Ovary (tissue), 10 donors: ENCODE data around the gene ECHDC3. TPM values are rescaled to one million over a fixed set of nuclear protein-coding genes. Genes with fewer than 3 reads are reported as not detected.

Experiments
- DNase-seq, 5 donors: peaks; one replicate each; pipeline ENCODE4 v3.0.0-alpha.2; 2019 to 2020
- H3K27ac ChIP-seq, 2 donors: fragments of 200-600 bp; one replicate each; pipeline versions ENCODE4 v1.5.1 to v1.8.0; 2019 to 2022
- H3K27me3 ChIP-seq: fragments of 200-600 bp; one replicate; pipeline ENCODE4 v1.8.0; 2022
- H3K36me3 ChIP-seq: fragments of 200-600 bp; sonication (generic); one replicate; pipeline ENCODE4 v1.5.1; 2019
- H3K4me1 ChIP-seq: one replicate; pipeline ENCODE4 v1.8.1; 2013; ENCODE audit warnings: mild to moderate bottlenecking, moderate library complexity; ENCODE audit not compliant: insufficient read depth
- H3K4me3 ChIP-seq: fragments of 200-600 bp; sonication (generic); one replicate; pipeline ENCODE4 v1.5.1; 2017
- H3K9me3 ChIP-seq, 2 donors: fragments of 200-600 bp in 1 of 2; sonication (generic) in 1 of 2; one replicate each; pipeline versions ENCODE4 v1.5.1 to v1.8.1; 2013 to 2019; ENCODE audit warnings: mild to moderate bottlenecking in 1 of 2, moderate library complexity in 1 of 2
- CTCF ChIP-seq, 3 donors: fragments of 450-650 bp in 2 of 3; fragments of 200-600 bp in 1 of 3; IDR thresholded peaks; one replicate each; pipeline versions ENCODE4 v1.5.1 to v1.8.0; 2016 to 2022; ENCODE audit warnings: antibody characterized with exemption in 3 of 3, mild to moderate bottlenecking in 1 of 3
- EP300 ChIP-seq: sonication (generic); formaldehyde crosslinking; IDR thresholded peaks from one replicate; pipeline ENCODE4 v1.6.1; 2017; ENCODE audit warnings: antibody characterized with exemption
- POLR2A ChIP-seq: fragments of 450-650 bp; IDR thresholded peaks from one replicate; pipeline ENCODE4 v1.6.1; 2017; ENCODE audit warnings: antibody characterized with exemption, mild to moderate bottlenecking, moderate library complexity
- WGBS, 3 donors: extraction: QIAGEN DNeasy Blood & Tissue Kit in 1 of 3; methylation state at CpG; one replicate each; pipeline versions ENCODE4 v1.1.5 to v1.1.7; 2013 to 2017; 5-methylcytosine and 5-hydroxymethylcytosine counted together
- intact Hi-C, 4 donors: fragments of 100-400 bp; cut with DNase I; formaldehyde crosslinking; loops; one replicate each; pipeline versions ENCODE4 v1.11.0 to v1.15.1; 2022 to 2023
- long read RNA-seq, 3 donors: library from polyadenylated mRNA in 2 of 3; unstranded in 2 of 3; transcript quantifications; one replicate each; pipeline ENCODE4 v2.0.0 and lab custom pipeline, GENCODE V29; 2021 to 2026
- polyA plus RNA-seq, 2 donors: library from polyadenylated mRNA; stranded (reverse); fragments of 200-250 nt in 1 of 2; fragments of 350-450 nt in 1 of 2; fragmentation: Illumina TruSeq in 1 of 2; extraction: RNeasy Lipid Tissue Mini Kit (QIAGEN cat#74804) in 1 of 2; gene quantifications; one replicate each; pipeline ENCODE4 v1.2.3, GENCODE V29; 2013 to 2014
- total RNA-seq, 7 donors: library from RNA; depleted of rRNA in 2 of 7; stranded (reverse); fragments of >200 nt in 2 of 7; fragmentation: NEBNext Ultra II Directional in 3 of 7; extraction: Animal tissue kit (Norgen Biotek cat#: 25700) in 3 of 7; gene quantifications; one replicate each; pipeline versions ENCODE4 v1.1.0 to v1.2.4, GENCODE V29; 2016 to 2023
- donor health status: DM: no; HTN: no; CAD: no; lungs with moderate emphysema.
- donor health status: DM: no; HTN: no; CAD: no.
- donor health status: Bipolar disorder and iron deficiency.
- donor health status: DM: yes; HTN: yes; CAD: no.
- donor health status: DM: no; HTN: no; CAD: no.
- donor health status: DM: yes; HTN: yes; CAD: no.

Gene ECHDC3
- total RNA-seq (10 to 100 TPM; 13.1 to 33.2 (median 15.3) TPM), polyA plus RNA-seq (10 to 100 TPM; 17.8 to 28.0 TPM)
- long read RNA-seq, donor 1, partial matches to known transcripts = 1 of 10 reads
- long read RNA-seq, donor 1, other reads (novel, unspliced or antisense) = 5 of 10 reads
- long read RNA-seq, donor 2, transcript ECHDC3-201 (5 exons, 1,649 nt) = major isoform, 18 of 19 reads
- long read RNA-seq, donor 2, partial matches to known transcripts = 0 of 19 reads
- long read RNA-seq, donor 2, other reads (novel, unspliced or antisense) = 0 of 19 reads
- long read RNA-seq, donor 3, transcript ECHDC3-201 (5 exons, 1,649 nt) = major isoform, 27 of 41 reads
- long read RNA-seq, donor 3, partial matches to known transcripts = 10 of 41 reads
- long read RNA-seq, donor 3, other reads (novel, unspliced or antisense) = 4 of 41 reads

- no peaks in the 10 kb centered on the region for H3K9me3 ChIP-seq
- 1 to 3% (median 2%) methylated on average over 47 to 93 of the region's 93 CpGs for WGBS, 3 donors
- intact Hi-C loops = no loop called here
- peak within 1 kb of the TSS; percentile 42 for H3K4me3 ChIP-seq
- H3K4me1 ChIP-seq = peaks cover 8% of the 10 kb centered on the region
- peak within 1 kb of the TSS; percentile 10 to 76 for H3K27ac ChIP-seq
- H3K36me3 ChIP-seq = no peaks in the 10 kb centered on the region
- TF ChIP-seq EP300 (no peak), CTCF (IDR thresholded peaks at IDR 0.05) (no peak), POLR2A (no peak)
- peak; percentile 36 to 76 (median 73) for DNase-seq
- H3K27me3 ChIP-seq = no peaks in the 10 kb centered on the region
These were observed at the start of gene ECHDC3 for GRCh38 chr10:11742009-11742778. ECHDC3 (plus strand) TSS chr10:11742382; CDS start chr10:11742577, 195 bp downstream.

GRCh38 chr10:11693376-11693775 lies 48.8 kb upstream of the ECHDC3 start:
- H3K4me1 ChIP-seq = peaks cover 3% of the 10 kb centered on the region
- H3K27me3 ChIP-seq = no peaks in the 10 kb centered on the region

GRCh38 chr10:11695779-11696178 lies 46.4 kb upstream of the ECHDC3 start:
- 85 to 98% (median 96%) methylated on average over 2 of the region's 2 CpGs for WGBS, 3 donors
- intact Hi-C loops = no loop called here
- DNase-seq = no peak
- Histone ChIP-seq H3K4me1 (peaks cover 10% of the 10 kb centered on the region), H3K27ac (no peak overlapping the region), H3K9me3 (no peaks in the 10 kb centered on the region), H3K27me3 (no peaks in the 10 kb centered on the region), H3K36me3 (no peaks in the 10 kb centered on the region), H3K4me3 (no peak overlapping the region)
- TF ChIP-seq EP300 = no peak
- no peak for TF ChIP-seq CTCF (IDR thresholded peaks at IDR 0.05)
- TF ChIP-seq POLR2A = no peak

More at GRCh38 chr10:11693376-11693775, 48.8 kb upstream of the ECHDC3 start:
- TF ChIP-seq CTCF (IDR thresholded peaks at IDR 0.05) (no peak), EP300 (no peak), POLR2A (no peak)
- WGBS, 3 donors = 92 to 95% (median 93%) methylated on average over 7 of the region's 7 CpGs
- H3K27ac ChIP-seq = no peak overlapping the region
- no peak overlapping the region for H3K4me3 ChIP-seq
- H3K36me3 ChIP-seq = no peaks in the 10 kb centered on the region
- no peak for DNase-seq
- intact Hi-C loops = no loop called here
- no peaks in the 10 kb centered on the region for H3K9me3 ChIP-seq

GRCh38 chr10:11697718-11698527 lies 44.3 kb upstream of the ECHDC3 start:
- no peak for DNase-seq
- no peaks in the 10 kb centered on the region for H3K9me3 ChIP-seq
- no peaks in the 10 kb centered on the region for H3K27me3 ChIP-seq
- H3K4me1 ChIP-seq = peaks cover 10% of the 10 kb centered on the region
- H3K4me3 ChIP-seq = no peak overlapping the region
- H3K27ac ChIP-seq = no peak overlapping the region
- intact Hi-C loops = no loop called here
- TF ChIP-seq CTCF (IDR thresholded peaks at IDR 0.05) = no peak
- TF ChIP-seq EP300 = no peak
- no peak for TF ChIP-seq POLR2A
- no peaks in the 10 kb centered on the region for H3K36me3 ChIP-seq
- 69 to 97% (median 89%) methylated on average over 6 of the region's 6 CpGs for WGBS, 3 donors
